Gastrocnemius medialis (tissue), 4 donors: ENCODE data around the gene HNRNPF.

Experiments
- CTCF ChIP-seq, 5 experiments: fragments of 450-650 bp in 3 of 5; fragments of 200-600 bp in 2 of 5; sonication (generic) in 2 of 5; IDR thresholded peaks in 4 of 5; conservative IDR thresholded peaks in 1 of 5; 1 replicate in 4 of 5; 2 replicates in 1 of 5; pipeline ENCODE4 v1.5.1; 2016 to 2019; ENCODE audit warnings: antibody characterized with exemption in 5 of 5, mild to moderate bottlenecking in 3 of 5, moderate library complexity in 3 of 5
- POLR2A ChIP-seq, 2 donors: fragments of 450-650 bp; IDR thresholded peaks; one replicate each; pipeline ENCODE4 v1.6.1; 2017; ENCODE audit warnings: antibody characterized with exemption in 2 of 2, mild to moderate bottlenecking in 2 of 2, moderate library complexity in 2 of 2

- no peak for TF ChIP-seq CTCF (IDR thresholded peaks at IDR 0.05 in 4 of 5, conservative IDR thresholded peaks at IDR 0.05 in 1 of 5)
- TF ChIP-seq POLR2A (IDR thresholded peaks at IDR 0.05) = no peak
These were observed 12.7 kb downstream of the HNRNPF start for GRCh38 chr10:43396061-43396927.
